KMS-11 (cell line): ENCODE data around the gene WDR48.

Source experiments
- H2AFZ ChIP-seq: fragments of 200-600 bp; sonication (generic); 2 replicates; pipeline ENCODE4 v1.6.1; 2016; ENCODE audit warnings: antibody characterized with exemption, mixed run types, low read depth
- H3K27ac ChIP-seq: fragments of 200-600 bp; sonication (generic); 2 replicates; pipeline ENCODE4 v1.6.1; 2016; ENCODE audit warnings: mild to moderate bottlenecking, mixed run types
- H3K27me3 ChIP-seq: fragments of 200-600 bp; sonication (generic); 2 replicates; pipeline ENCODE4 v1.6.1; 2017; ENCODE audit warnings: mild to moderate bottlenecking, low read depth, mixed run types, moderate library complexity; ENCODE audit not compliant: insufficient read depth
- H3K36me3 ChIP-seq: fragments of 200-600 bp; sonication (generic); 2 replicates; pipeline ENCODE4 v1.6.1; 2017; ENCODE audit warnings: mild to moderate bottlenecking, mixed run types; ENCODE audit not compliant: insufficient read depth
- H3K4me1 ChIP-seq: fragments of 200-600 bp; sonication (generic); 2 replicates; pipeline ENCODE4 v1.6.1; 2016; ENCODE audit warnings: mild to moderate bottlenecking, low read depth, mixed run types; ENCODE audit not compliant: poor library complexity, severe bottlenecking
- H3K4me2 ChIP-seq: fragments of 200-600 bp; sonication (generic); 2 replicates; pipeline ENCODE4 v1.7.0; 2016; ENCODE audit warnings: mild to moderate bottlenecking, mixed run types
- H3K4me3 ChIP-seq: fragments of 200-600 bp; sonication (generic); IDR thresholded peaks from 2 replicates; pipeline ENCODE4 v1.6.1; 2017; ENCODE audit warnings: low read depth, low read length, mixed read lengths; ENCODE audit not compliant: insufficient read depth
- H3K79me2 ChIP-seq: fragments of 200-600 bp; sonication (generic); 2 replicates; pipeline ENCODE4 v1.6.1; 2016; ENCODE audit warnings: low read depth, mixed run types; ENCODE audit not compliant: insufficient read depth
- H3K9ac ChIP-seq: fragments of 200-600 bp; sonication (generic); 2 replicates; pipeline ENCODE4 v1.6.1; 2016; ENCODE audit warnings: mild to moderate bottlenecking, mixed run types
- H4K20me1 ChIP-seq: fragments of 200-600 bp; sonication (generic); 2 replicates; pipeline ENCODE4 v1.6.1; 2016; ENCODE audit warnings: mild to moderate bottlenecking, mixed run types; ENCODE audit not compliant: insufficient read depth
- TF ChIP-seq, protein P1 (sequence below): fragments of 200-600 bp; sonication (generic); conservative IDR thresholded peaks from 2 replicates; pipeline ENCODE4 v1.6.1; 2017; ENCODE audit warnings: low read depth, mild to moderate bottlenecking, antibody characterized with exemption, low read length, moderate library complexity, mixed read lengths

WDR48 gene

DNA sequence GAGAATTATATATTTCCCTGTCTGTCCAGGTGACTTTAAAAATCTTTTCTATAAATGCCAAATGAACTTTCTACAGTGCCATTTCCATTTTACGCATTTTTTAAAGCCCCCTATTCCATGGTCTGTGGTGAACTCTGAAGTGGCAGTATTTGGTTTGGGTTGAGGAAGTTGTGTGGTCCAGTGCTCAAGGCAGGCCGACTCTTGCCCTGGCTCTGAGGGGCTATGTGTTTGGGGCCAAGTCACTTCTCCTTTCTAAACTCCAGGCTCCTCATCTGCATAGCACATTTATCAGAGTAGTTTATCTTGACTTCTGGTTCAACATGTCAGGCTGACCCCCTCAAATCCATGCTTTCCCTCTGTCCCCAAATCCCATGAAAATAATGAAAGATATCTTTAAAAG, 69.8 kb downstream of the WDR48 start:
- no peaks in the 10 kb centered on the region for H4K20me1 ChIP-seq
- H3K79me2 ChIP-seq: no peaks in the 10 kb centered on the region
- no peak overlapping the region for H3K9ac ChIP-seq
- no peak overlapping the region for H3K4me2 ChIP-seq
- H3K36me3 ChIP-seq: no peaks in the 10 kb centered on the region
- H3K4me1 ChIP-seq: no peaks in the 10 kb centered on the region
- TF ChIP-seq, protein P1, sequence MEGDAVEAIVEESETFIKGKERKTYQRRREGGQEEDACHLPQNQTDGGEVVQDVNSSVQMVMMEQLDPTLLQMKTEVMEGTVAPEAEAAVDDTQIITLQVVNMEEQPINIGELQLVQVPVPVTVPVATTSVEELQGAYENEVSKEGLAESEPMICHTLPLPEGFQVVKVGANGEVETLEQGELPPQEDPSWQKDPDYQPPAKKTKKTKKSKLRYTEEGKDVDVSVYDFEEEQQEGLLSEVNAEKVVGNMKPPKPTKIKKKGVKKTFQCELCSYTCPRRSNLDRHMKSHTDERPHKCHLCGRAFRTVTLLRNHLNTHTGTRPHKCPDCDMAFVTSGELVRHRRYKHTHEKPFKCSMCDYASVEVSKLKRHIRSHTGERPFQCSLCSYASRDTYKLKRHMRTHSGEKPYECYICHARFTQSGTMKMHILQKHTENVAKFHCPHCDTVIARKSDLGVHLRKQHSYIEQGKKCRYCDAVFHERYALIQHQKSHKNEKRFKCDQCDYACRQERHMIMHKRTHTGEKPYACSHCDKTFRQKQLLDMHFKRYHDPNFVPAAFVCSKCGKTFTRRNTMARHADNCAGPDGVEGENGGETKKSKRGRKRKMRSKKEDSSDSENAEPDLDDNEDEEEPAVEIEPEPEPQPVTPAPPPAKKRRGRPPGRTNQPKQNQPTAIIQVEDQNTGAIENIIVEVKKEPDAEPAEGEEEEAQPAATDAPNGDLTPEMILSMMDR: no peak
- H3K27me3 ChIP-seq: no peaks in the 10 kb centered on the region
- no peak overlapping the region for H2AFZ ChIP-seq
- H3K4me3 ChIP-seq: no peak overlapping the region
- no peak overlapping the region for H3K27ac ChIP-seq

DNA sequence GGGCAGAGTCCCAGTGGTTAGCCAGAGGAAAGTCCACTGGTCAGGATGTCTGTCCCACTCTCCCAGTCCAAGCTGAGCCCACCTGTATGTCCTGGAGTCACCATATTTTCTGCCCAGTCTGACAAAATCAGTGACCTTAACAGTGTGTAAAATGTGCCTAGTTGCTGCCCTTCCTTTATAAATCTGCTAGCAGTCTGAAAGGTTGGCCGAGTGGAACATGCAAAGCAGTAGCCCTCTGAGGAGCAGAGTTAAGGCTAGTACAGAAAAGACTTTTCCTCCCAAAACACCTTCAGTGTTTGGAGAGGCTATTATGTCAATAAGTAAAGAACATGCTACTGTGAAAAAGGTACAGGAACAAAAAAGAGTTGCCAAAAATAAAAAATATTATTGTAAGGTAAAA, 71.0 kb downstream of the WDR48 start:
- Histone ChIP-seq H3K36me3 (no peaks in the 10 kb centered on the region), H3K4me3 (no peak overlapping the region), H2AFZ (no peak overlapping the region), H3K9ac (no peak overlapping the region), H3K27me3 (no peaks in the 10 kb centered on the region), H4K20me1 (no peaks in the 10 kb centered on the region), H3K27ac (no peak overlapping the region), H3K4me2 (no peak overlapping the region), H3K79me2 (no peaks in the 10 kb centered on the region), H3K4me1 (no peaks in the 10 kb centered on the region)
- TF ChIP-seq, protein P1: no peak

DNA sequence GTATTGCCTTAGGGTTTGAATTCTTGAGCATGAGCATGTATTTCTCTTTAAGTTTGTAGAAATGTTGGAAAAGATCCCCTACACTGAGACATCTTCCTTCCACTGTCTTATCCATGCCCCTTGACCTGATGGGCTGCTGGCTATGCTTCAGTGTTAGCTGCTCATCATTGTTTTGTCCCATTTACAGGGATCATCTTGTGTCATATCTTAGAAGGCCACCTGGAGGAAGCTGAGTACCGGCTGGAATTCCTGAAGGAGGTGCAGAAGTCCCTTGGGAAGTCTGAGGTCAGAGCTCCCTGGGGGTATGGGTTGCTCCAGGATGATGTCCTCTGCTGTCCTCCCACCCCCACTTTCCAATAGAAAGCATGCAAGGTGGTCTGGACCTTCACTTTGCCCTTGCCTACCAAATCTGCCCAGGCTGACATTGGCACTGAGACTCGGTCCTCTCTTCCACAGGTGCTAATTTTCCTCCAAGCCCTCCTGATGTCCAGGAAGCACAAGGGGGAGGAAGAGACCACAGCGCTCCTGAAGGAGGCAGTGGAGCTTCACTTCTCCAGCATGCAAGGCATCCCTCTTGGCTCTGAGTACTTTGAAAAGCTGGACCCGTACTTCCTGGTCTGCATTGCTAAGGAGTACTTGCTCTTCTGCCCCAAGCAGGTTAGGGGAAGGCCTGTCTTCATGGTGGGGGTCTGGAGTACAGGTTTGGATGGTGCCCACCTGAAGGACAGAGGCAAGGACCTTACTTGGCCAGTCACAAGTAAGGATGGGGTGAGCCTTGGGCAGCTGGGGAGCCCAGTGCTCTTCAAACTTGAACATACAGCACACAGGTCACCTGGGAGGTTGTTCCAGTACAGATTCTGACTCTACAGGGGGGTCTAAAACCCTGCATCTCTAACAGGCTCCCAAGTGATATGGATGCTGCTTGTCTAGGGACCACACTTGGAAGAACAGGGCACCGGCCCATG, 73.3 kb downstream of the WDR48 start:
- H3K36me3 ChIP-seq: no peaks in the 10 kb centered on the region
- TF ChIP-seq, protein P1: no peak
- no peak overlapping the region for H3K9ac ChIP-seq
- no peak overlapping the region for H3K4me3 ChIP-seq
- no peak overlapping the region for H3K4me2 ChIP-seq
- no peaks in the 10 kb centered on the region for H3K79me2 ChIP-seq
- H2AFZ ChIP-seq: no peak overlapping the region
- no peaks in the 10 kb centered on the region for H3K27me3 ChIP-seq
- H3K27ac ChIP-seq: no peak overlapping the region
- no peaks in the 10 kb centered on the region for H4K20me1 ChIP-seq
- H3K4me1 ChIP-seq: no peaks in the 10 kb centered on the region

DNA sequence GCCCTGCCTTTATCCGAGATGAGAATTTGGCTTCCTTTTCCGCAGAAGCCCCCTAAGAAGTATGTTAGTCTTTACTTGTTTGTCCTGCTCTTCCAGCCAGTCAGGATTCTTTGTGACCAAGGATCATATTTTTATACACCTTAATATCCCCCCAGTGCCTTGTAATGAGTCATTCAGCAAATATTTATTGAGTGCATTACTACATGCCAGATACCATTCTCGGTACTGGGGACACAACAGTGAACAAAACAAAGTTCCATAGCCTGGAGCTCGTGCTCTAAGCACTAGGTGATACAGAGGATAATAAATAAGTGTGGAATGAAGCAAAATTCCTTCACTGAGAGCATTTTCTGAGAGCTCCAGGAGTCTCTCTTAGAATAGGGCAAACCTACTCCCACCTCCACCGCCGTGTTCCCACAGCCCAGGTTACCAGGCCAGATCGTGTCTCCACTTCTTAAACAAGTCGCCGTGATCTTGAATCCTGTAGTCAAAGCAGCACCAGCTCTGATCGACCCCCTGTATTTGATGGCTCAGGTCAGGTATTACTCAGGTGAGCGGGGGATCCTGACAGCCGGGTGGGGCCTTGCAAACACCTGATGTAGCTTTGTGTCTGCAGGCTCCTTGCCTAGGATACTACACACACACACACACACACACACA, 74.2 kb downstream of the WDR48 start:
- no peaks in the 10 kb centered on the region for H3K36me3 ChIP-seq
- H3K4me3 ChIP-seq: no peak overlapping the region
- TF ChIP-seq, protein P1: no peak
- H3K4me2 ChIP-seq: no peak overlapping the region
- no peaks in the 10 kb centered on the region for H4K20me1 ChIP-seq
- H2AFZ ChIP-seq: no peak overlapping the region
- H3K79me2 ChIP-seq: no peaks in the 10 kb centered on the region
- no peak overlapping the region for H3K27ac ChIP-seq
- H3K9ac ChIP-seq: no peak overlapping the region
- H3K4me1 ChIP-seq: no peaks in the 10 kb centered on the region
- H3K27me3 ChIP-seq: no peaks in the 10 kb centered on the region
